GM19463 (cell line): ENCODE results near the gene PPP4C.
"Not testable (repeated sequence)": the region's sequence is repeated elsewhere in the genome, so short reads cannot be mapped to it uniquely, and the experiment has no call there.

ENCODE experiments used
- ATAC-seq: cut with Tn5 transposase; IDR thresholded peaks from one replicate; pipeline ENCODE4 v1.9.1; 2021; ENCODE audit warnings: mild to moderate bottlenecking, moderate library complexity; ENCODE audit not compliant: unreplicated experiment

Gene PPP4C

DNA sequence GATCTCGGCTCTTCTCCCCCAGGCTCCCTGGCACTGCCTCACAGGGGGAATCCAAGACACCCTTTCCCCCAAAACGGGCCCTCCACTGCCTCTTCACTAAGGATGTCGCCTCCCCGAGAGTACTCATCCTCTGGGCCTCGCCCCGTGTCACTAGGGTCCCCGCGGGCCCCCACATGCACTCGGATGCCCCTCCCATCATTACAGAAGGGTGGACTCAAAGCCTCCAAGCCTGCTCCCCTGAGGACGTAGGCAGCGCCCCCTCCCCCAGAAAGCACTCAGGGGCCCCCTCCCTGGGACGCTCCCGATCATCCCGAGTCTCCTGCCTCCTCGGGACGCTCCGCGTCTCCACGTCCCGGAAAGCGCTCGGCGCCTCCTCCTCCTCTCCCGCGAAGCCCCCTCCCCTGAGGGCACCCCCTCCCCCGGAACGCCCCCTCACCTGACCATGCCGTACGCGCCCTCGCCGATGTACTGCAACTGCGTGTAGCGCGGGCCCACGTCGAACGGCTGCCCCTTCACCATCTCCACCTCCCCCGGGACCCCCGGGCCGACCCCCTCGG is 46.9 kb downstream of the PPP4C start:
- no peak for ATAC-seq

DNA sequence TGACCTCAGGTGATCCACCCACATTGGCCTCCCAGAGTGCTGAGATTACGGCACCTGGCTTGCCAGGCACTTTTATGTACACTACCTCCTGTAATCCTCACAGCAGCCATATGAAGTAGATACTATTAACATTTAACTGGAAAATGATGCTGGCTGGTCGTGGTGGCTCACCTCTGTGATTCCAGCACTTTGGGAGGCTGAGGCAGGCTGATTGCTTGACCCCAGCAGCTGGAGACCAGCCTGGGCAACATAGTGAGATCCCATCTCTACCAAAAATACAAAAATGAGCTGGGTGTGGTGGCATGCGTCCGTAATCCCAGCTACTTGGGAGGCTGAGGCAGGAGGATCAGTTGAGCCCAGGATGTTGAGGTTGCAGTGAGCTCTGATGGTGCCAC is 49.2 kb downstream of the PPP4C start:
- no peak for ATAC-seq

DNA sequence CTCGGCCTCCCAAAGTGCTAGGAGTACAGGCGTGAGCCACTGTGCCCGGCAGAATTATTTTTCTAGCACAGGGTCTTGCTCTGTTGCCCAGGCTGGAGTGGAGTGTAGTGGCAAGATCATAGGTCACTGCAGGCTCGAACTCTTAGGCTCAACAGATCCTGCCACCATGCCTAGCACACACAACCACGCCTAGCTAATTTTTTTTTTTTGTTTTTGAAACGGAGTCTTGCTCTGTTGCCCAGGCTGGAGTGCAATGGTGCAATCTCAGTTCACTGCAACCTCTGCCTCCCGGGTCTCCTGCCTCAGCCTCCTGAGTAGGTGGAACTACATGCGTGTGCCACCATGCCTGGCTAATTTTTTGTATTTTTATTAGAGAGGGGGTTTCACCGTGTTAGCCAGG is 49.9 kb downstream of the PPP4C start:
- not testable (repeated sequence) for ATAC-seq

DNA sequence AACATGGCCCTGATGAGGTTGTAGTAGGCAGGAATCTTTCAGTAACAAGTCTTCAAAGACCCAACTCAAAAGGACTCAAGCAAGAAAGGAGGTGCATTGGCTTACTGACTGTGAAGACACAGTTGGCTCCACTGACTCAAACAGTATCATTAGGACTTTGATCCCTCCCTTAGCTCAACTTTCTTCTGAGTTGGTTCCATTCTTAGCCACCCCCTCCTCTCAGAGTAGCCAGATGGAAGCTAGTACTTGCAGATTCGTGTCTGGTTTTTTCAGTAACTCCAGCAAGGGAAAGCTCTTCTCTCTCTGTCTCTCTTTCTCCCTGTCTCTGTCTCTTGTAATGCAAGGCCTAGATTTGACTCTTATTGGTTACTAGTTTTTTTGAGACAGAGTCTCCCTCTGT is 52.2 kb downstream of the PPP4C start:
- no peak for ATAC-seq

DNA sequence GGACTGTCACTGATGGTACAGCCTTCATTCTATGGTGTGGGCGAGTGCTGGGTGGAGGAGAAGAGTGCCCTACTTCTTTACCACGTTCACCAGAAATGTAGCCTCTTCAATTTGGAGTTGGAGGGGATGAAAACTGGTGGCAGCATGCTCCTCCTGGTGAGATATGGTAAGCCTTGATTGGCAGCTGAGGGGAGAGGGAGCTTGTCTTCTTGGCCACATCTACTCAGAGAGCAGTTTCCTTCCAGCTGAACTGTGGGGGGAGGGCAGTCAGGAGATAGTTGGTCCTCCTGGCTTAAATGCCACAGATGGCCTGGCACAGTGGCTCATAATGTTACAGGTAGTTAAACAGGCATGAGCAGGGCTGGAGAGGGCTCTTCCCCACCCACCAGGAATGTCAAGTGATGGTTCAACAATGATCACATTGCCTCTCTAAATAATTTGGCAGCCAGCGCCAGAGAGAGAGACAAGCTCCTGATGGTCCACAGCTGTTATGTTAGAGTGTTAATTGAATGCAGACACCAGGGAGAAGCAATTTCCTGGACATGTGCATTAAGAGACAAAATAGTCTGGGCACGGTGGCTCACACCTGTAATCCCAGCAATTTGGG is 56.2 kb downstream of the PPP4C start:
- ATAC-seq = no peak

DNA sequence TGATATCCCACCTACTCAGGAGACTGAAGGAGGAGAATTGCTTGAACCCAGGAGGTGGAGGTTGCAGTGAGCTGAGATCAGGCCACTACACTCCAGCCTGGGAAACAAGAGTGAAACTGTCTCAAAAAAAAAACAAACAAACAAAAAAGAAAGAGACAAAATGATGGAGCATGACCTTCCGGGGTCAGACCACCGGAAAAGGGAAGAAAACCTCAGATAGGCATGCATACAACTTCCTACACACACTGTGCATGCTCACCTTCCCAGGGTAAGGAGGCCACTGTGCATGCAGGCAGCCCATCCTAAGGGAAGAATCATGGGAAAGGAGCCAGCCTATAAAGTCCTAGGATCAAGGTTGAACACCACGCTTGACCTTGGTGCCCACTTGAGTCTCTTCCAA is 56.8 kb downstream of the PPP4C start:
- no peak for ATAC-seq
